Sigmoid colon (tissue), 7 donors: Measurements from ENCODE around the gene PRKAR2A. TPM values are rescaled to one million over a fixed set of nuclear protein-coding genes. Genes with fewer than 3 reads are reported as not detected.

Experiments used
- DNase-seq: peaks from one replicate; pipeline ENCODE4 v3.0.0-alpha.2; 2019
- H3K27ac ChIP-seq, 4 donors: fragments of 200-600 bp; sonication (generic); one replicate each; pipeline ENCODE4 v1.5.1; 2016 to 2019; ENCODE audit warnings: mild to moderate bottlenecking in 1 of 4
- H3K27me3 ChIP-seq, 3 donors: fragments of 200-600 bp; sonication (generic); one replicate each; pipeline ENCODE4 v1.5.1; 2019; ENCODE audit warnings: mild to moderate bottlenecking in 1 of 3
- H3K36me3 ChIP-seq, 4 donors: fragments of 200-600 bp; sonication (generic); one replicate each; pipeline ENCODE4 v1.5.1; 2016 to 2019
- H3K4me1 ChIP-seq, 4 donors: fragments of 200-600 bp; sonication (generic); one replicate each; pipeline ENCODE4 v1.5.1; 2017 to 2019
- H3K4me3 ChIP-seq, 4 donors: fragments of 200-600 bp; sonication (generic); one replicate each; pipeline ENCODE4 v1.5.1; 2017 to 2019; ENCODE audit warnings: mild to moderate bottlenecking in 2 of 4, moderate library complexity in 1 of 4
- H3K9me3 ChIP-seq, 4 donors: fragments of 200-600 bp in 3 of 4; sonication (generic) in 3 of 4; one replicate each; pipeline versions ENCODE4 v1.5.1 to v1.6.1; 2013 to 2019
- EP300 ChIP-seq, 4 donors: sonication (generic); formaldehyde crosslinking; IDR thresholded peaks; one replicate each; pipeline ENCODE4 v1.6.1; 2017; ENCODE audit warnings: antibody characterized with exemption in 4 of 4
- POLR2A ChIP-seq, 2 donors: fragments of 450-650 bp; IDR thresholded peaks; one replicate each; pipeline ENCODE4 v1.6.1; 2016; ENCODE audit warnings: antibody characterized with exemption in 2 of 2, mild to moderate bottlenecking in 2 of 2, moderate library complexity in 2 of 2
- POLR2AphosphoS5 ChIP-seq, 4 donors: sonication (generic); formaldehyde crosslinking; IDR thresholded peaks; one replicate each; pipeline ENCODE4 v1.6.1; 2017; ENCODE audit warnings: antibody characterized with exemption in 4 of 4
- WGBS, 2 donors: extraction: QIAGEN DNeasy Blood & Tissue Kit; methylation state at CpG; one replicate each; pipeline ENCODE4 v1.1.7; 2013; 5-methylcytosine and 5-hydroxymethylcytosine counted together
- intact Hi-C: fragments of 100-400 bp; cut with DNase I; formaldehyde crosslinking; loops from one replicate; pipeline ENCODE4 v1.15.1; 2023
- polyA plus RNA-seq, 3 donors: library from polyadenylated mRNA; stranded (reverse); fragments of 200-250 nt; gene quantifications; one replicate each; pipeline ENCODE4 v1.2.3, GENCODE V29; 2013
- total RNA-seq, 4 donors: library from RNA; depleted of rRNA; stranded (reverse); fragments of >200 nt; gene quantifications; one replicate each; pipeline ENCODE4 v1.1.0, GENCODE V29; 2016
- TF ChIP-seq, protein P1 (sequence below), 4 experiments: fragments of 450-650 bp in 3 of 4; fragments of 200-600 bp in 1 of 4; IDR thresholded peaks; one replicate each; pipeline ENCODE4 v1.5.1; 2016 to 2019; ENCODE audit warnings: antibody characterized with exemption in 4 of 4, mild to moderate bottlenecking in 3 of 4, moderate library complexity in 2 of 4
- donor health status: healthy with polysubstance abuse.
- donor health status: Bipolar disorder and iron deficiency.
- donor health status: healthy.

PRKAR2A gene
- total and polyA plus RNA-seq, 7 donors = 9.6 to 64.5 (median 23.9) TPM

DNA sequence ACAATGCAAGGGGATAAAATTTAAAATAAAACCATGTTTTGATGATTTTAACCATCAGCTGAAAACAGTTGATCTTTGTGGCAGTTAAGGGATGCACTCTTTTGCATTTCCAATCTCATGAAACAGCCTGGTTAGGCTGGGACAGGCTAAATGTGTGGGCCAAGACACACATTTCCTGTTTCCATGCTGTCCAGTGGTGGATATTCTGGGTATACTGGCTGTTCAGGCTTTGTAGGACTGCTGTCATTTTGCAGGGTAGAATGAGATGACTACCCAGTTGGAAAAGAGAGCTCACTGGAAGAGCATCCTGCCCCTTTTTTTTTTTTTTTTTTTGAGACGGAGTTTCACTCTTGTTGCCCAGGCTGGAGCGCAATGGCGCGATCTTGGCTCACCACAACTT is 88.6 kb downstream of the PRKAR2A start:
- 94 to 96% methylated on average over 4 of the region's 4 CpGs for WGBS, 2 donors
- Histone ChIP-seq H3K27me3 (no peaks in the 10 kb centered on the region), H3K9me3 (no peaks in the 10 kb centered on the region), H3K4me1 (no peaks in the 10 kb centered on the region), H3K36me3 (peaks cover 0 to 77% (median 11%) of the 10 kb centered on the region in 4 donors), H3K4me3 (no peak overlapping the region), H3K27ac (no peak overlapping the region)
- intact Hi-C loops = no loop called here
- no peak for TF ChIP-seq EP300 (IDR thresholded peaks at IDR 0.05)
- TF ChIP-seq, protein P1, sequence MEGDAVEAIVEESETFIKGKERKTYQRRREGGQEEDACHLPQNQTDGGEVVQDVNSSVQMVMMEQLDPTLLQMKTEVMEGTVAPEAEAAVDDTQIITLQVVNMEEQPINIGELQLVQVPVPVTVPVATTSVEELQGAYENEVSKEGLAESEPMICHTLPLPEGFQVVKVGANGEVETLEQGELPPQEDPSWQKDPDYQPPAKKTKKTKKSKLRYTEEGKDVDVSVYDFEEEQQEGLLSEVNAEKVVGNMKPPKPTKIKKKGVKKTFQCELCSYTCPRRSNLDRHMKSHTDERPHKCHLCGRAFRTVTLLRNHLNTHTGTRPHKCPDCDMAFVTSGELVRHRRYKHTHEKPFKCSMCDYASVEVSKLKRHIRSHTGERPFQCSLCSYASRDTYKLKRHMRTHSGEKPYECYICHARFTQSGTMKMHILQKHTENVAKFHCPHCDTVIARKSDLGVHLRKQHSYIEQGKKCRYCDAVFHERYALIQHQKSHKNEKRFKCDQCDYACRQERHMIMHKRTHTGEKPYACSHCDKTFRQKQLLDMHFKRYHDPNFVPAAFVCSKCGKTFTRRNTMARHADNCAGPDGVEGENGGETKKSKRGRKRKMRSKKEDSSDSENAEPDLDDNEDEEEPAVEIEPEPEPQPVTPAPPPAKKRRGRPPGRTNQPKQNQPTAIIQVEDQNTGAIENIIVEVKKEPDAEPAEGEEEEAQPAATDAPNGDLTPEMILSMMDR (IDR thresholded peaks at IDR 0.05) = no peak
- DNase-seq = no peak

DNA sequence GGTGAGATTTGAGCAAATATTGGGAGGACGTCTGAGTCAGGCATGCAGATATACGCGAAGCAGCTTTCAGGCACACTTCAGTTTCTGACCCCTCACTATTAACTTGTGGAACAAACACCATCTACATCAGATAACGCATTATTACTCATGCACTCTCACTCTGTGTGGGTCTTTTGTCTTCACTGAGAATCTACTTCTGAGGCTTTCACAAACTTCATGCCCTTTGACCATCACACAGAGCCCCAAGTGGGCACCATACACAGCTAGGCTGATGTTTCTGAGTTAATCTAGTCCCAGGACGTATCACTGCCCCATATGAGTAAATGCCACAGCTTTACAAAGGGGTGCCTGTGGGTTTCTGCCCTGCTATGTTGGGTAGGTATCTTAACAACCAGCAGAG is 91.0 kb downstream of the PRKAR2A start:
- Histone ChIP-seq H3K27ac (no peak overlapping the region), H3K4me1 (no peaks in the 10 kb centered on the region), H3K36me3 (peaks cover 0 to 70% (median 12%) of the 10 kb centered on the region in 4 donors), H3K27me3 (no peaks in the 10 kb centered on the region), H3K9me3 (no peaks in the 10 kb centered on the region), H3K4me3 (no peak overlapping the region)
- no peak for DNase-seq
- intact Hi-C loops = no loop called here
- no peak for TF ChIP-seq EP300 (IDR thresholded peaks at IDR 0.05)
- no peak for TF ChIP-seq POLR2AphosphoS5 (IDR thresholded peaks at IDR 0.05)
- TF ChIP-seq, protein P1 (IDR thresholded peaks at IDR 0.05) = no peak
- TF ChIP-seq POLR2A (IDR thresholded peaks at IDR 0.05) = no peak
- 91 to 92% methylated on average over 5 of the region's 5 CpGs for WGBS, 2 donors

DNA sequence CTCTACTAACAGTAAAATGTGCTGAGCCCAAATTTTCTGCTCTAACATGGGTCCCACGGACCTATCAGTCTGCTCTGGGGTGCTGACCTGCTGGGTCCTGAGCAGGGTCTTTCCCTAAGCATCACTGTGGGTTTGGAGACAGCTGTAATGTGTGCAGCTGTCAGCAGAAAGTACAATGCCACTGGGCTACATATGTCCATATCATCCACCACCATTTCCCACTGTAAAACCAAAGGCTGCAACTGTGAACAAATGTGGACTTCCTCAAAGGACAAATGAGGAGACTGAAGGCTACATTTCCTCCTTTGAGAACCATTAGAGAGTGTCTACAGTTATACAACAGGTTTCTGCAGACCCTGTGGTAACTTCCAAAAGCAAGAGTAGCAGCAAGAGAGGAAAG is 96.8 kb downstream of the PRKAR2A start:
- Histone ChIP-seq H3K27me3 (no peaks in the 10 kb centered on the region), H3K27ac (no peak overlapping the region), H3K36me3 (peaks cover 8 to 64% (median 18%) of the 10 kb centered on the region in 4 donors), H3K4me3 (no peak overlapping the region), H3K4me1 (no peaks in the 10 kb centered on the region), H3K9me3 (no peaks in the 10 kb centered on the region)
- intact Hi-C loops = no loop called here
- TF ChIP-seq POLR2AphosphoS5 (IDR thresholded peaks at IDR 0.05) = no peak
- TF ChIP-seq, protein P1 (IDR thresholded peaks at IDR 0.05) = no peak
- TF ChIP-seq POLR2A (IDR thresholded peaks at IDR 0.05) = no peak
- TF ChIP-seq EP300 (IDR thresholded peaks at IDR 0.05) = no peak
- WGBS, 2 donors = 84 to 88% methylated on average over 1 of the region's 1 CpG
- DNase-seq = no peak

DNA sequence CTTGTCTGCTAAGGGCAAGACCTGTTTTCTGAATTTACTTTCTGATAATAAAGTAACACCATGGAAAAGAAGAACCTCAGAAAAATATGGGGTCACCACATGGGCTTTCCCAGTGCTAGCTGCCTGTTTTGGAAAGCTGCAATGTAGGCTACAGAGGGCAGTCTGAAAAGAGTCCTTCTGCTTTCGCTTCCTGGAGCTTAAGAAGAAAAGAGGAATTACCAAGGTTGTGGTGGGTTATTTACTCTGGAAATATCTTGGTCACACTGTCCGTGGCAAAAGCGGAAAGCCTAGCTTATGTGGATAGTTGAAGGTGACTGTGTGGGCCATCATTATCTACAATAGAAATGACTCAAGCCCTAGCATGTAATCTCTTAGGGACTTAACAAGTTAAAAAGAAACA is 98.9 kb downstream of the PRKAR2A start:
- Histone ChIP-seq H3K27ac (peak overlapping the region in 3 of 4 donors; percentile 8 to 48 (median 24)), H3K36me3 (peaks cover 8 to 57% (median 18%) of the 10 kb centered on the region in 4 donors), H3K4me3 (no peak overlapping the region), H3K4me1 (no peaks in the 10 kb centered on the region), H3K9me3 (no peaks in the 10 kb centered on the region), H3K27me3 (no peaks in the 10 kb centered on the region)
- intact Hi-C loops = no loop called here
- DNase-seq = no peak
- WGBS, 2 donors = 87 to 94% methylated on average over 3 of the region's 3 CpGs
- TF ChIP-seq, protein P1 (IDR thresholded peaks at IDR 0.05) = no peak
- TF ChIP-seq POLR2AphosphoS5 (IDR thresholded peaks at IDR 0.05) = no peak
- no peak for TF ChIP-seq EP300 (IDR thresholded peaks at IDR 0.05)
- no peak for TF ChIP-seq POLR2A (IDR thresholded peaks at IDR 0.05)

DNA sequence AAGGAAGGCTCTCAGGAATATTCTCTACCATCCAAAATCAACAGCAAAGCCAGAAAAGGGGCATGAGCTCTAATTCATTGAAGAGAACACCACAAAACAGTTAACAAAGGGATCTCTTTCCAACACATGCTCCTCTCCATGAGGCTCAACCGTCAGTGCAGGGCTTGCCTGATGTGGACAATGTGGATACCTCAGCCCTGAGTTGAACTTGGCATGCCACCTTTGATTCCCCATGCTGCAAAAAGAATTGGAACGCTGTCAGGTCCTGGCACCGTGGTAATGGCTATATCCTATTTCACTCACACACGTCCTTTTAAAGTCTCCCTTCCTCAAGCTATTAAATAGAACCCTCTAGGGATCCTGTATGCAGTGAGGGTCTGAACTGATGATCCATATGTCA is 100.0 kb downstream of the PRKAR2A start:
- Histone ChIP-seq H3K27me3 (no peaks in the 10 kb centered on the region), H3K27ac (peak overlapping the region; percentile 8 to 49 (median 46)), H3K4me1 (no peaks in the 10 kb centered on the region), H3K36me3 (peaks cover 8 to 57% (median 18%) of the 10 kb centered on the region in 4 donors), H3K9me3 (no peaks in the 10 kb centered on the region), H3K4me3 (no peak overlapping the region)
- TF ChIP-seq, protein P1 (IDR thresholded peaks at IDR 0.05) = no peak
- TF ChIP-seq POLR2A (IDR thresholded peaks at IDR 0.05) = no peak
- TF ChIP-seq POLR2AphosphoS5 (IDR thresholded peaks at IDR 0.05) = no peak
- TF ChIP-seq EP300 (IDR thresholded peaks at IDR 0.05) = no peak
- DNase-seq = no peak
- WGBS, 2 donors = 36 to 78% methylated on average over 4 of the region's 4 CpGs
- intact Hi-C loops = no loop called here
